ENCODE measurements around the gene TMC1.

Gene TMC1

GRCh38 chr9:72882117-72882775 is 360.8 kb downstream of the TMC1 start:
- peak; percentile 57 for DNase-seq

GRCh38 chr9:72883875-72884274 is 362.5 kb downstream of the TMC1 start:
- peak; percentile 34 for DNase-seq

GRCh38 chr9:72884508-72884907 is 363.1 kb downstream of the TMC1 start:
- DNase-seq: no peak
